Fibroblast of pulmonary artery (primary cell): ENCODE data around the gene STK36.

Source experiments
- DNase-seq: peaks from one replicate; pipeline ENCODE4 v3.0.0-alpha.2; 2010; ENCODE audit warnings: low read depth
- H3K4me3 ChIP-seq: replicated peaks from 2 replicates; pipeline ENCODE4 v1.5.1; 2011; ENCODE audit warnings: low read depth, mild to moderate bottlenecking, control low read depth, low read length, moderate library complexity
- CTCF ChIP-seq: IDR thresholded peaks from 2 replicates; pipeline ENCODE4 v1.5.1; 2011; ENCODE audit warnings: mild to moderate bottlenecking, control low read depth, low read length, inconsistent platforms; ENCODE audit errors: missing control alignments

Gene STK36

GRCh38 chr2:218722419-218722818 lies 50.5 kb downstream of the STK36 start:
- DNase-seq: no peak
- H3K4me3 ChIP-seq: no peak overlapping the region
- no peak for TF ChIP-seq CTCF

DNA sequence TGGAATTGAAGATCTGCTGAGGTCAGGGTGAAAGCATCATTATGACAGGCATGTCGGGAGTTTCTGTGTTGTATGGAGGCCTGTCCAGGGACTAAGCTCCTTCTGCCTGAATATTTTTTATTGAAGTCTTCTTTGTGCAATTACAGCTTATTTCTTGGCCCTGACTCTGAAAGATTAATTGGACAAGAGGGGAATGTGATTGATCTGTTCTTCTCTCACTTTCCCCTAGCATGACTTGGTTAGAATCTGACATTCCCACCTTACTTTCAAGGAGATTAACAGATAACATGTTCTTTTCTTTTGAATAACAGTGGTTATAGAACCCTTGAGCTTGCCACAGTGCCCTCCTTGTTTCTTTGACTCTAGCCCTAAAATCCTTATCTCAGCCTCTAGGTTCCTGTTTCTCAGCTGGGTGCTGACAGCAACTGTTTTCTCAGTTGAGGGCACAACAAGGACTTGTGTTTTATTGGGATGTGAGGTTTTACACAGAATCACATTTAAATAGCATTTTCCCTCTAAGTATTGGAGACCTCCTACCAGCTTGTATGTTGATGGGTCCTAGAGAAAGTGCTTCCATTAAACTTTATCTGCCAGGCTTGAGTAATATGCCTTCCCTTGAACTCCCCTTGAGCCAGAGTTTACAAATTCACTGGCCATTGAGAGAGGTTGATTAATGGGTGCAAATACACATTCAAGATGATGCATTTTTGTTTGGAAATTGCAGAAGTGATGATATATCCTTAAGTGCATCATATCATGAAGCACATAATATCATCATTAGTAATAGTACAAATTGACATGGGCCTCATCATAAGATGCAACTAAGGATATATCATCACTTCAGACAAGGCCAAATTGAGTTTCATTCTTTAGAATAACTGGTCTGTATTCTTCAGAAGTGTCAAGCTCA lies 51.2 kb downstream of the STK36 start:
- TF ChIP-seq CTCF: no peak
- H3K4me3 ChIP-seq: no peak overlapping the region
- no peak for DNase-seq

- H3K4me3 ChIP-seq: no peak overlapping the region
- DNase-seq: no peak
- no peak for TF ChIP-seq CTCF
Observed at GRCh38 chr2:218726004-218726574, 54.2 kb downstream of the STK36 start.

- peak; percentile 43 for TF ChIP-seq CTCF
- H3K4me3 ChIP-seq: no peak overlapping the region
- peak; percentile 53 for DNase-seq
Observed at GRCh38 chr2:218727502-218728165, 55.7 kb downstream of the STK36 start.

DNA sequence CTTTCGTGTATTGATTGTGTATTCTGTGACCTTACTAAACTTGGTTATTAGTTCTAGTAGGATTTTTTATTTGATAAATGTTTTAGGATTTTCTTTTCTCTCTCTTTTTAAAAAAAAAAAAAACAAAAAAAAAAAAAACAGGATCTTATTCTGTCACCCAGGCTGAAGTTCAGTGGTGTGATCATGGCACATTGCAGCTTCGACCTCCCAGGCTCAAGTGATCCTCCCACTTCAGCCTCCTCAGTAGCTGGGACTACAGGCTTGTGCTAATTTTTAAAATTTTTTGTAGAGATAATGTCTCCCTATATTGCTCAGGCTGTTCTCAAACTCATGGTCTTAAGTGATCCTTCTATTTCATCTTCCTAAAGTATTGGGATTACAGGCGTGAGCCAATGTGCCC lies 57.8 kb downstream of the STK36 start:
- DNase-seq: no peak
- TF ChIP-seq CTCF: no peak
- no peak overlapping the region for H3K4me3 ChIP-seq

- DNase-seq: no peak
- no peak overlapping the region for H3K4me3 ChIP-seq
- TF ChIP-seq CTCF: no peak
Observed at GRCh38 chr2:218732052-218732760, 60.3 kb downstream of the STK36 start.
